GM12878 (cell line): ENCODE results near the gene SHB.

ENCODE experiments used
- CHD2 ChIP-seq: IDR thresholded peaks from 2 replicates; pipeline ENCODE4 v1.6.1; 2011; ENCODE audit warnings: low read depth, low read length, improper control_type of control experiment, borderline replicate concordance
- EZH2 ChIP-seq: IDR thresholded peaks from 2 replicates; pipeline ENCODE4 v1.6.1; 2012; ENCODE audit warnings: low read depth, mild to moderate bottlenecking, control low read depth, inconsistent platforms, low read length, borderline replicate concordance; ENCODE audit not compliant: control insufficient read depth
- HDAC6 ChIP-seq: fragments of 200-600 bp; sonication (generic); IDR thresholded peaks from one replicate; pipeline ENCODE4 v1.8.0; 2017; ENCODE audit warnings: antibody characterized with exemption; ENCODE audit not compliant: unreplicated experiment
- JUNB ChIP-seq: IDR thresholded peaks from 2 replicates; pipeline ENCODE4 v1.6.1; 2016; ENCODE audit warnings: antibody characterized with exemption, mild to moderate bottlenecking
- NR2C2 ChIP-seq: IDR thresholded peaks from 2 replicates; pipeline ENCODE4 v1.6.1; 2011; ENCODE audit warnings: borderline replicate concordance, low read depth; ENCODE audit not compliant: control insufficient read depth, insufficient read length
- POLR2A ChIP-seq: IDR thresholded peaks from 2 replicates; pipeline ENCODE4 v1.6.1; 2011; ENCODE audit warnings: low read depth, mild to moderate bottlenecking, low read length
- RBBP5 ChIP-seq: fragments of 200-600 bp; sonication (generic); conservative IDR thresholded peaks from 2 replicates; pipeline ENCODE4 v1.6.1; 2016
- RFX5 ChIP-seq: IDR thresholded peaks from 2 replicates; pipeline ENCODE4 v1.6.1; 2011; ENCODE audit warnings: low read depth, low read length, improper control_type of control experiment
- TAF1 ChIP-seq: IDR thresholded peaks from 2 replicates; pipeline ENCODE4 v1.6.1; 2011; ENCODE audit warnings: mild to moderate bottlenecking, low read depth, low read length, borderline replicate concordance
- USF2 ChIP-seq: IDR thresholded peaks from 2 replicates; pipeline ENCODE4 v1.6.1; 2011; ENCODE audit warnings: low read depth, low read length, improper control_type of control experiment, borderline replicate concordance
- YY1 ChIP-seq: IDR thresholded peaks from 2 replicates; pipeline ENCODE4 v1.6.1; 2011; ENCODE audit warnings: low read depth, mild to moderate bottlenecking, low read length
- ZNF274 ChIP-seq: IDR thresholded peaks from one replicate; pipeline ENCODE4 v1.8.0; 2011; ENCODE audit not compliant: insufficient read length, insufficient read depth
- TF ChIP-seq, protein P1 (sequence below), 3 experiments: IDR thresholded peaks in 2 of 3; conservative IDR thresholded peaks in 1 of 3; 2 replicates each; pipeline ENCODE4 v1.5.1; 2011; ENCODE audit warnings: low read depth in 3 of 3, low read length in 3 of 3, mild to moderate bottlenecking in 3 of 3, control low read depth in 2 of 3, moderate library complexity in 2 of 3, inconsistent platforms in 1 of 3, mixed read lengths in 1 of 3; ENCODE audit not compliant: control insufficient read depth in 2 of 3, insufficient read depth in 1 of 3; ENCODE audit errors: extremely low read depth in 1 of 3
- TF ChIP-seq, protein P2 (sequence below): IDR thresholded peaks from 2 replicates; pipeline ENCODE4 v1.6.1; 2012; ENCODE audit warnings: mild to moderate bottlenecking, low read depth, low read length

GRCh38 chr9:38020151-38021076, 48.6 kb downstream of the SHB start:
- TF ChIP-seq USF2 (no peak), RFX5 (no peak), CHD2 (no peak), YY1 (no peak), JUNB (no peak), NR2C2 (no peak), ZNF274 (no peak), RBBP5 (no peak), EZH2 (no peak), POLR2A (no peak), TAF1 (no peak), HDAC6 (no peak)
- TF ChIP-seq, protein P1, sequence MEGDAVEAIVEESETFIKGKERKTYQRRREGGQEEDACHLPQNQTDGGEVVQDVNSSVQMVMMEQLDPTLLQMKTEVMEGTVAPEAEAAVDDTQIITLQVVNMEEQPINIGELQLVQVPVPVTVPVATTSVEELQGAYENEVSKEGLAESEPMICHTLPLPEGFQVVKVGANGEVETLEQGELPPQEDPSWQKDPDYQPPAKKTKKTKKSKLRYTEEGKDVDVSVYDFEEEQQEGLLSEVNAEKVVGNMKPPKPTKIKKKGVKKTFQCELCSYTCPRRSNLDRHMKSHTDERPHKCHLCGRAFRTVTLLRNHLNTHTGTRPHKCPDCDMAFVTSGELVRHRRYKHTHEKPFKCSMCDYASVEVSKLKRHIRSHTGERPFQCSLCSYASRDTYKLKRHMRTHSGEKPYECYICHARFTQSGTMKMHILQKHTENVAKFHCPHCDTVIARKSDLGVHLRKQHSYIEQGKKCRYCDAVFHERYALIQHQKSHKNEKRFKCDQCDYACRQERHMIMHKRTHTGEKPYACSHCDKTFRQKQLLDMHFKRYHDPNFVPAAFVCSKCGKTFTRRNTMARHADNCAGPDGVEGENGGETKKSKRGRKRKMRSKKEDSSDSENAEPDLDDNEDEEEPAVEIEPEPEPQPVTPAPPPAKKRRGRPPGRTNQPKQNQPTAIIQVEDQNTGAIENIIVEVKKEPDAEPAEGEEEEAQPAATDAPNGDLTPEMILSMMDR (IDR thresholded peaks at IDR 0.05 in 2 of 3, conservative IDR thresholded peaks at IDR 0.05 in 1 of 3; ENCODE audit: control insufficient read depth in 2 of 3, extremely low read depth in 1 of 3, insufficient read depth in 1 of 3, low read depth in 3 of 3, low read length in 3 of 3): no peak
- TF ChIP-seq, protein P2, sequence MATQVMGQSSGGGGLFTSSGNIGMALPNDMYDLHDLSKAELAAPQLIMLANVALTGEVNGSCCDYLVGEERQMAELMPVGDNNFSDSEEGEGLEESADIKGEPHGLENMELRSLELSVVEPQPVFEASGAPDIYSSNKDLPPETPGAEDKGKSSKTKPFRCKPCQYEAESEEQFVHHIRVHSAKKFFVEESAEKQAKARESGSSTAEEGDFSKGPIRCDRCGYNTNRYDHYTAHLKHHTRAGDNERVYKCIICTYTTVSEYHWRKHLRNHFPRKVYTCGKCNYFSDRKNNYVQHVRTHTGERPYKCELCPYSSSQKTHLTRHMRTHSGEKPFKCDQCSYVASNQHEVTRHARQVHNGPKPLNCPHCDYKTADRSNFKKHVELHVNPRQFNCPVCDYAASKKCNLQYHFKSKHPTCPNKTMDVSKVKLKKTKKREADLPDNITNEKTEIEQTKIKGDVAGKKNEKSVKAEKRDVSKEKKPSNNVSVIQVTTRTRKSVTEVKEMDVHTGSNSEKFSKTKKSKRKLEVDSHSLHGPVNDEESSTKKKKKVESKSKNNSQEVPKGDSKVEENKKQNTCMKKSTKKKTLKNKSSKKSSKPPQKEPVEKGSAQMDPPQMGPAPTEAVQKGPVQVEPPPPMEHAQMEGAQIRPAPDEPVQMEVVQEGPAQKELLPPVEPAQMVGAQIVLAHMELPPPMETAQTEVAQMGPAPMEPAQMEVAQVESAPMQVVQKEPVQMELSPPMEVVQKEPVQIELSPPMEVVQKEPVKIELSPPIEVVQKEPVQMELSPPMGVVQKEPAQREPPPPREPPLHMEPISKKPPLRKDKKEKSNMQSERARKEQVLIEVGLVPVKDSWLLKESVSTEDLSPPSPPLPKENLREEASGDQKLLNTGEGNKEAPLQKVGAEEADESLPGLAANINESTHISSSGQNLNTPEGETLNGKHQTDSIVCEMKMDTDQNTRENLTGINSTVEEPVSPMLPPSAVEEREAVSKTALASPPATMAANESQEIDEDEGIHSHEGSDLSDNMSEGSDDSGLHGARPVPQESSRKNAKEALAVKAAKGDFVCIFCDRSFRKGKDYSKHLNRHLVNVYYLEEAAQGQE: no peak
